Coronary artery (tissue), 2 donors: ENCODE results near the gene ATP11A.

Experiments used
- DNase-seq: peaks from one replicate; pipeline ENCODE4 v3.0.0-alpha.2; 2017; ENCODE audit warnings: low spot score
- H3K27ac ChIP-seq, 2 donors: fragments of 200-600 bp; sonication (generic); one replicate each; pipeline ENCODE4 v1.5.1; 2016 to 2019
- H3K4me3 ChIP-seq: fragments of 200-600 bp; sonication (generic); 2 replicates; pipeline ENCODE4 v1.5.1; 2016; ENCODE audit warnings: mild to moderate bottlenecking, moderate library complexity
- CTCF ChIP-seq: fragments of 200-600 bp; sonication (generic); IDR thresholded peaks from one replicate; pipeline ENCODE4 v1.5.1; 2019; ENCODE audit warnings: antibody characterized with exemption

ATP11A gene

GRCh38 chr13:112932971-112933370, 243.1 kb downstream of the ATP11A start:
- Histone ChIP-seq H3K4me3 (no peak overlapping the region), H3K27ac (no peak overlapping the region)
- DNase-seq, result no peak
- no peak for TF ChIP-seq CTCF

- no peak for TF ChIP-seq CTCF
- no peak overlapping the region for H3K27ac ChIP-seq
- no peak for DNase-seq
- H3K4me3 ChIP-seq, result no peak overlapping the region
These were observed 243.8 kb downstream of the ATP11A start for GRCh38 chr13:112933649-112934048.

GRCh38 chr13:112934078-112934477, 244.2 kb downstream of the ATP11A start:
- Histone ChIP-seq H3K4me3 (no peak overlapping the region), H3K27ac (no peak overlapping the region)
- DNase-seq, result no peak
- no peak for TF ChIP-seq CTCF
